A673 (cell line): ENCODE measurements around the gene ABCA2. TPM values are rescaled to one million over a fixed set of nuclear protein-coding genes. Genes with fewer than 3 reads are reported as not detected.
A peak's percentile ranks its signal among the peaks of the same experiment; 100 is the strongest.

Source experiments
- Bru-seq: library from RNA; stranded (reverse); fragments of 400-500 nt; gene quantifications from one replicate; lab custom pipeline; 2021; lab: Mats Ljungman, UMichigan
- BruChase-seq, 2 experiments: library from RNA; stranded (reverse); fragments of 400-500 nt; gene quantifications; one replicate each; lab custom pipeline; 2021; lab: Mats Ljungman, UMichigan
- BruUV-seq: library from RNA; stranded (reverse); fragments of 400-500 nt; replicated peaks from 2 replicates; lab custom pipeline; 2021; lab: Mats Ljungman, UMichigan
- CTCF ChIA-PET: fragments of 300-600 bp; sonication (Branson Sonifier 250); formaldehyde crosslinking; loops from one replicate; lab custom pipeline; 2022; ENCODE audit warnings: antibody characterized with exemption; lab: Charles Lee
- POLR2A ChIA-PET: fragments of 300-600 bp; sonication (Branson Sonifier 250); formaldehyde crosslinking; loops from one replicate; lab custom pipeline; 2022; ENCODE audit warnings: antibody characterized with exemption; ENCODE audit not compliant: low non-redundant PET; lab: Charles Lee
- DNase-seq: peaks from one replicate; pipeline ENCODE4 v3.0.0-alpha.2; 2015; ENCODE audit warnings: low spot score
- H3K27ac ChIP-seq: fragments of 200-600 bp; sonication (generic); 2 replicates; pipeline ENCODE4 v1.5.1; 2016; ENCODE audit warnings: mixed run types, low read depth, mild to moderate bottlenecking, mixed read lengths, antibody characterized with exemption, low read length; ENCODE audit not compliant: poor library complexity, severe bottlenecking
- H3K27me3 ChIP-seq: fragments of 200-600 bp; sonication (generic); replicated peaks from 2 replicates; pipeline ENCODE4 v1.6.1; 2017; ENCODE audit warnings: mixed run types, low read depth, mild to moderate bottlenecking, mixed read lengths, antibody characterized with exemption, low read length; ENCODE audit not compliant: insufficient read depth, poor library complexity
- H3K36me3 ChIP-seq: fragments of 200-600 bp; sonication (generic); 2 replicates; pipeline ENCODE4 v1.6.1; 2016; ENCODE audit warnings: mixed run types, mild to moderate bottlenecking, mixed read lengths, antibody characterized with exemption, low read length; ENCODE audit not compliant: insufficient read depth, poor library complexity, severe bottlenecking
- H3K4me1 ChIP-seq: fragments of 200-600 bp; sonication (generic); 2 replicates; pipeline ENCODE4 v1.6.1; 2017; ENCODE audit warnings: mixed run types, mild to moderate bottlenecking, mixed read lengths, antibody characterized with exemption, low read length; ENCODE audit not compliant: insufficient read depth, poor library complexity, severe bottlenecking
- H3K4me3 ChIP-seq: fragments of 200-600 bp; sonication (generic); 2 replicates; pipeline ENCODE4 v1.5.1; 2016; ENCODE audit warnings: low read depth, mixed run types, mild to moderate bottlenecking, mixed read lengths, low read length; ENCODE audit not compliant: poor library complexity, severe bottlenecking
- H3K9me3 ChIP-seq: fragments of 200-600 bp; sonication (generic); 2 replicates; pipeline ENCODE4 v1.6.1; 2016; ENCODE audit warnings: mixed run types, low read depth, mild to moderate bottlenecking, mixed read lengths, antibody characterized with exemption, low read length; ENCODE audit not compliant: poor library complexity, severe bottlenecking
- EZH2 ChIP-seq: fragments of 200-600 bp; sonication (generic); IDR thresholded peaks from 2 replicates; pipeline ENCODE4 v1.6.1; 2017; ENCODE audit warnings: borderline replicate concordance, low read depth, mild to moderate bottlenecking, mixed read lengths, antibody characterized with exemption, low read length; ENCODE audit not compliant: poor library complexity, severe bottlenecking
- intact Hi-C: fragments of 100-400 bp; cut with micrococcal nuclease; formaldehyde crosslinking; loops from one replicate; pipeline ENCODE4 v1.10.0; 2022; ENCODE audit not compliant: unreplicated experiment
- long read RNA-seq: library from polyadenylated mRNA; stranded (forward); transcript quantifications from one replicate; pipeline ENCODE4 v2.0.0, GENCODE V29; 2022
- total RNA-seq: library from RNA; stranded (reverse); gene quantifications from 2 replicates; pipeline ENCODE4 v1.2.3, GENCODE V29; 2021
- TF ChIP-seq, protein P1 (sequence below): fragments of 300-800, 200-600 bp; sonication (generic); conservative IDR thresholded peaks from 2 replicates; pipeline ENCODE4 v1.5.1; 2017; ENCODE audit warnings: low read depth, mild to moderate bottlenecking, antibody characterized with exemption, low read length, moderate library complexity, mixed read lengths

Gene ABCA2
- total RNA-seq (27.8 and 38.9 TPM in 2 replicates), Bru-seq, nascent RNA (percentile 35 among the genes with signal in this experiment), BruChase-seq, experiment 1, labeled RNA remaining after a 2-hour chase (percentile 44 among the genes with signal in this experiment), BruChase-seq, experiment 2, labeled RNA remaining after a 6-hour chase (percentile 60 among the genes with signal in this experiment)
- long read RNA-seq, full-length matches to known transcripts, result 4 of 26 reads
- long read RNA-seq, partial matches to known transcripts, result 22 of 26 reads
- long read RNA-seq, other reads (novel, unspliced or antisense), result 0 of 26 reads

- CTCF ChIA-PET, result interaction anchor here (0.5 to 0.6 kb wide), 2 partner anchors 15 to 204 kb away, joined by 5 read pairs; no protein-coding TSS in a partner anchor
- BruUV-seq, result no TSS peak
These were observed at the start of gene ABCA2 for GRCh38 chr9:137027369-137028262. ABCA2 (minus strand) TSS chr9:137028237; CDS start chr9:137028140, 97 bp downstream.

DNA sequence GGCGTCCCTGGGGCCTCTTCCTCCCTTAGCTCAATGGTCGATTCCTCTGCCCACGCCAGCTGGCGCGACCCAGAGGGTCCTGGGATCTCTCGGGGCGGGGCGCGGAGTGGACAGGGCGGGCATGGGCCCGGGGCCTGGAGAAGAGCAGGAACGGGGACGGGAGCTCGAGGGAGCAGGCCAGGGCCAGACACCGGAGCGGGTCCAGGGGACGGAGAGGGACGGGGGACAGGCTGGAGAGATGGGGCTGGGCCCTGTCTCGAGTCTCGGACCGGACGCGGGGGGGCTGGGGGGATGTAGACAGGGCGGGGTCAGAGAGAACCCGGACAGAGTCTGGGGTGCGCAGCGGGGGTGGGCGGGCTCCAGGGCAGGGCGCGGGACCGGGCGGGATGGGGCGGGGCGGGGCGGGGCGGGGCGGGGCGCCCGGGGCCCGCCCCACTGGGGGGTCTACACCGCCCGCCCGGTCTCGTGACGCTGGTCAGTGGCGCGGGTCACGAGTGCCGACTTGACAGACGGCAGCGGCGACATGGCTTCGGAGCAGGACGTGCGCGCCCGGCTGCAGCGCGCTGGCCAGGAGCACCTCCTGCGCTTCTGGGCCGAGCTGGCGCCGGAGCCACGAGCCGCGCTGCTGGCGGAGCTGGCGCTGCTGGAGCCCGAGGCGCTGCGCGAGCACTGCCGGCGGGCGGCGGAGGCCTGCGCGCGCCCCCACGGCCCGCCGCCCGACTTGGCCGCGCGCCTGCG lies 49.1 kb upstream of the ABCA2 start, which contains the start of gene UAP1L1:
Gene UAP1L1 (plus strand): TSS at position 508 of the 738 bp plus-strand sequence. CDS start 16 bp downstream, at position 524.
- POLR2A ChIA-PET, result no interaction called here
- CTCF ChIA-PET, result interaction anchor here (0.5 to 1.1 kb wide), 2 partner anchors 10 to 27 kb away, joined by 3 read pairs; no protein-coding TSS in a partner anchor
- TF ChIP-seq EZH2, result no peak
- TF ChIP-seq, protein P1, sequence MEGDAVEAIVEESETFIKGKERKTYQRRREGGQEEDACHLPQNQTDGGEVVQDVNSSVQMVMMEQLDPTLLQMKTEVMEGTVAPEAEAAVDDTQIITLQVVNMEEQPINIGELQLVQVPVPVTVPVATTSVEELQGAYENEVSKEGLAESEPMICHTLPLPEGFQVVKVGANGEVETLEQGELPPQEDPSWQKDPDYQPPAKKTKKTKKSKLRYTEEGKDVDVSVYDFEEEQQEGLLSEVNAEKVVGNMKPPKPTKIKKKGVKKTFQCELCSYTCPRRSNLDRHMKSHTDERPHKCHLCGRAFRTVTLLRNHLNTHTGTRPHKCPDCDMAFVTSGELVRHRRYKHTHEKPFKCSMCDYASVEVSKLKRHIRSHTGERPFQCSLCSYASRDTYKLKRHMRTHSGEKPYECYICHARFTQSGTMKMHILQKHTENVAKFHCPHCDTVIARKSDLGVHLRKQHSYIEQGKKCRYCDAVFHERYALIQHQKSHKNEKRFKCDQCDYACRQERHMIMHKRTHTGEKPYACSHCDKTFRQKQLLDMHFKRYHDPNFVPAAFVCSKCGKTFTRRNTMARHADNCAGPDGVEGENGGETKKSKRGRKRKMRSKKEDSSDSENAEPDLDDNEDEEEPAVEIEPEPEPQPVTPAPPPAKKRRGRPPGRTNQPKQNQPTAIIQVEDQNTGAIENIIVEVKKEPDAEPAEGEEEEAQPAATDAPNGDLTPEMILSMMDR, result no peak
- Histone ChIP-seq H3K36me3 (peaks cover 5% of the 10 kb centered on the region), H3K9me3 (no peaks in the 10 kb centered on the region), H3K4me1 (peaks cover 5% of the 10 kb centered on the region), H3K27ac (no peak within 1 kb of the TSS), H3K4me3 (peak within 1 kb of the TSS; percentile 59), H3K27me3 (no peaks in the 10 kb centered on the region)
- no TSS peak for BruUV-seq
- peak; percentile 58 for DNase-seq
- intact Hi-C loops, result no loop called here

More at GRCh38 chr9:137027369-137028262, at the start of gene ABCA2:
- H3K36me3 ChIP-seq, result no peaks in the 10 kb centered on the region
- H3K4me3 ChIP-seq, result peak within 1 kb of the TSS; percentile 61
- H3K27me3 ChIP-seq, result no peaks in the 10 kb centered on the region
- peaks cover 10% of the 10 kb centered on the region for H3K4me1 ChIP-seq
- H3K27ac ChIP-seq, result peak within 1 kb of the TSS; percentile 64
- no peaks in the 10 kb centered on the region for H3K9me3 ChIP-seq
- POLR2A ChIA-PET, result no interaction called here
- TF ChIP-seq EZH2, result no peak
- TF ChIP-seq, protein P1, result no peak
- no peak for DNase-seq
- intact Hi-C loops, result no loop called here

- Histone ChIP-seq H3K4me3 (peak overlapping the region; percentile 59), H3K4me1 (peaks cover 5% of the 10 kb centered on the region), H3K27ac (no peak overlapping the region), H3K27me3 (no peaks in the 10 kb centered on the region), H3K36me3 (peaks cover 5% of the 10 kb centered on the region), H3K9me3 (no peaks in the 10 kb centered on the region)
- ChIA-PET CTCF (interaction anchor here (0.5 to 1.1 kb wide), 2 partner anchors 9 to 26 kb away, joined by 3 read pairs; no protein-coding TSS in a partner anchor), POLR2A (no interaction called here)
- DNase-seq, result no peak
- BruUV-seq, result no TSS peak
- intact Hi-C loops, result no loop called here
- no peak for TF ChIP-seq EZH2
- TF ChIP-seq, protein P1, result no peak
These were observed 48.6 kb upstream of the ABCA2 start for GRCh38 chr9:137076636-137077009.
